SK-N-SH (cell line): ENCODE results near the gene PKD1. TPM values are rescaled to one million over a fixed set of nuclear protein-coding genes. Genes with fewer than 3 reads are reported as not detected.
"Not testable (repeated sequence)": the region's sequence is repeated elsewhere in the genome, so short reads cannot be mapped to it uniquely, and the experiment has no call there.

Experiments used
- CTCF ChIA-PET: fragments of 300-600, 350-600 bp; formaldehyde crosslinking; extraction: SDS; loops from one replicate; lab custom pipeline; 2021; lab: Yijun Ruan, JAX
- POLR2A ChIA-PET: fragments of 350-600 bp; sonication (Branson Sonifier 250); formaldehyde crosslinking; extraction: SDS; loops from one replicate; lab custom pipeline; 2020; ENCODE audit warnings: antibody characterized with exemption, inconsistent platforms; lab: Yijun Ruan, JAX
- DNase-seq: peaks from one replicate; pipeline ENCODE4 v3.0.0; 2012
- H2AFZ ChIP-seq: fragments of 200-600 bp; sonication (generic); 2 replicates; pipeline ENCODE4 v1.8.1; 2016; ENCODE audit warnings: antibody characterized with exemption, mild to moderate bottlenecking, low read depth
- H3F3A ChIP-seq: fragments of 200-600 bp; sonication (generic); replicated peaks from 2 replicates; pipeline ENCODE3; 2016; ENCODE audit warnings: antibody characterized with exemption, mild to moderate bottlenecking; ENCODE audit not compliant: insufficient read depth
- H3K27ac ChIP-seq, 2 experiments: fragments of 200-500 bp in 1 of 2; fragments of 200-600 bp in 1 of 2; sonication (Bioruptor generic) in 1 of 2; sonication (generic), shearing (Covaris generic) in 1 of 2; 2 replicates each; pipeline versions ENCODE4 v1.5.1 to v1.6.1; 2014 to 2016; ENCODE audit warnings: low read depth in 2 of 2, inconsistent platforms in 1 of 2, low read length in 1 of 2, mild to moderate bottlenecking in 1 of 2, mixed read lengths in 1 of 2
- H3K27me3 ChIP-seq: fragments of 200-600 bp; sonication (generic), shearing (Covaris generic); 2 replicates; pipeline ENCODE4 v1.6.1; 2016; ENCODE audit warnings: mixed run types; ENCODE audit not compliant: insufficient read depth
- H3K36me3 ChIP-seq, 2 experiments: fragments of 200-500 bp in 1 of 2; fragments of 200-600 bp in 1 of 2; sonication (Bioruptor generic) in 1 of 2; sonication (generic) in 1 of 2; replicated peaks in 1 of 2; 2 replicates each; pipeline versions ENCODE3 to v1.5.1; 2014 to 2016; ENCODE audit warnings: low read length in 1 of 2, mild to moderate bottlenecking in 1 of 2; ENCODE audit not compliant: insufficient read depth in 2 of 2, control insufficient read depth in 1 of 2
- H3K4me1 ChIP-seq, 2 experiments: fragments of 200-500 bp in 1 of 2; fragments of 200-600 bp in 1 of 2; sonication (Bioruptor generic) in 1 of 2; sonication (generic), shearing (Covaris generic) in 1 of 2; 2 replicates each; pipeline versions ENCODE4 v1.5.1 to v1.6.1; 2014 to 2016; ENCODE audit warnings: low read depth in 1 of 2, low read length in 1 of 2, mixed run types in 1 of 2; ENCODE audit not compliant: insufficient read depth in 2 of 2, control insufficient read depth in 1 of 2
- H3K4me2 ChIP-seq: fragments of 200-600 bp; sonication (generic), shearing (Covaris generic); 2 replicates; pipeline ENCODE4 v1.6.1; 2017; ENCODE audit warnings: mixed run types
- H3K4me3 ChIP-seq, 2 experiments: fragments of 200-500 bp in 1 of 2; fragments of 200-600 bp in 1 of 2; sonication (Bioruptor generic) in 1 of 2; sonication (generic), shearing (Covaris generic) in 1 of 2; 2 replicates each; pipeline versions ENCODE4 v1.5.1 to v1.8.1; 2014 to 2016; ENCODE audit warnings: low read depth in 2 of 2, inconsistent platforms in 1 of 2, low read length in 1 of 2, mild to moderate bottlenecking in 1 of 2, mixed read lengths in 1 of 2, moderate library complexity in 1 of 2
- H3K79me2 ChIP-seq: fragments of 200-600 bp; sonication (generic); 2 replicates; pipeline ENCODE4 v1.8.1; 2017; ENCODE audit warnings: mild to moderate bottlenecking; ENCODE audit not compliant: insufficient read depth
- H3K9ac ChIP-seq: fragments of 200-600 bp; sonication (generic); 2 replicates; pipeline ENCODE4 v1.6.1; 2017; ENCODE audit warnings: mixed run types
- H3K9me2 ChIP-seq: fragments of 200-600 bp; sonication (generic); 2 replicates; pipeline ENCODE4 v1.6.1; 2017; ENCODE audit warnings: mixed run types
- H3K9me3 ChIP-seq: fragments of 200-600 bp; sonication (generic); 2 replicates; pipeline ENCODE4 v1.6.1; 2017; ENCODE audit warnings: mixed run types, mild to moderate bottlenecking, moderate library complexity
- H4K20me1 ChIP-seq: fragments of 200-600 bp; sonication (generic); 2 replicates; pipeline ENCODE4 v1.6.1; 2017; ENCODE audit warnings: mild to moderate bottlenecking, mixed run types; ENCODE audit not compliant: insufficient read depth
- WGBS: methylation state at CpG from one replicate; pipeline ENCODE4 v1.1.6; 2017; ENCODE audit warnings: low lambda C conversion rate; 5-methylcytosine and 5-hydroxymethylcytosine counted together
- polyA plus RNA-seq, 3 experiments: library from polyadenylated mRNA; depleted of rRNA; stranded (reverse); fragments of >200 nt; gene quantifications; 2 replicates each; pipeline ENCODE4 v1.2.3, GENCODE V29; 2012

PKD1 gene
- polyA plus RNA-seq, 1 of the 3 experiments (the other 2 are of a cell fraction): 47.4 TPM

GRCh38 chr16:2112539-2113106, 23.1 kb downstream of the PKD1 start:
- POLR2A ChIA-PET, CTCF ChIA-PET, H3K9ac ChIP-seq, DNase-seq, H4K20me1 ChIP-seq, H2AFZ ChIP-seq, H3K4me1 ChIP-seq, H3K4me2 ChIP-seq, H3K27ac ChIP-seq, H3K9me2 ChIP-seq, H3K4me3 ChIP-seq, H3K9me3 ChIP-seq, H3F3A ChIP-seq, H3K79me2 ChIP-seq, H3K27me3 ChIP-seq: not testable (repeated sequence)
- 85% methylated on average over 6 of the region's 30 CpGs for WGBS
- H3K36me3 ChIP-seq: peaks cover 0 to 30% of the 10 kb centered on the region in 2 experiments

GRCh38 chr16:2111412-2112335, 24.0 kb downstream of the PKD1 start:
- POLR2A ChIA-PET, H4K20me1 ChIP-seq, H2AFZ ChIP-seq, H3K27ac ChIP-seq, H3K4me2 ChIP-seq, H3K79me2 ChIP-seq, H3K4me1 ChIP-seq, H3K9me3 ChIP-seq, DNase-seq, H3K9ac ChIP-seq, H3K9me2 ChIP-seq, H3F3A ChIP-seq, H3K4me3 ChIP-seq, CTCF ChIA-PET, H3K27me3 ChIP-seq: not testable (repeated sequence)
- WGBS: 86% methylated on average over 8 of the region's 65 CpGs
- peaks cover 0 to 30% of the 10 kb centered on the region in 2 experiments for H3K36me3 ChIP-seq

GRCh38 chr16:2111009-2111353, 24.7 kb downstream of the PKD1 start:
- H3K27me3 ChIP-seq, H4K20me1 ChIP-seq, H3K9ac ChIP-seq, POLR2A ChIA-PET, H3K27ac ChIP-seq, H2AFZ ChIP-seq, CTCF ChIA-PET, H3K4me3 ChIP-seq, H3K9me2 ChIP-seq, H3K4me1 ChIP-seq, DNase-seq, H3F3A ChIP-seq, H3K79me2 ChIP-seq, H3K4me2 ChIP-seq, H3K9me3 ChIP-seq: not testable (repeated sequence)
- 98% methylated on average over 16 of the region's 36 CpGs for WGBS
- H3K36me3 ChIP-seq: peaks cover 0 to 30% of the 10 kb centered on the region in 2 experiments

DNA sequence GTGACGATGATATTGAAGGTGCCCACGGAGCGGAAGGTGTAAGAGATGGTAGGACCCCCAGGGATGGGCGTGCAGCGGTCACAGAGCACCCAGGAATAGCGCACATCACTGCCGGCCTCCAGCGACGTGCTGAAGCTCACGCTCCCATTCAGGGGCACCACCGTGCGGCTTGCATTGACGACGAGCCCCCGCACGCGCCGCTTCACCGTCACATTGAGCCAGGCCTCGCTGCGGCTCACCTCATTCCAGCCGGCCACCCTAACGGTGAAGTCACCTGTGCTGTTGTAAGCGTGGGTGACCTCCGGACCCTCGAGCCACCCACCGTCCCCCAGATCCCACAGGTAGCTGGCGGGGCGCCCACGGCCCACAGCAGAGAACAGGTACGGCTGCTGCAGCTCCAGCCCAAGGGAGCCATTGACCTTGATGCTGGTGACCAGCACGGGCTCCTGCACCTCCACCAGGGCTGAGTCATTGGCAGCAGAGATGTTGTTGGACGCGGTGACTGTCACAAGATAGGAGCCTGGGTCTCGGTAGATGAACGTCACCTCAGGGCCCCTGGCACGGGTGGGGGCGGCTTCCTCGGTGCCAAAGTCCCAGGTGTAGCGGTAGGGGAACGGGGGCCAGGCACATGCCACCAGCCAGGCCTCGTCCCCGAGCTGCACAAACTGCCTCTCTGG, 25.2 kb downstream of the PKD1 start:
- H3K9me2 ChIP-seq, H3K27me3 ChIP-seq, CTCF ChIA-PET, H3K4me2 ChIP-seq, H3K4me1 ChIP-seq, POLR2A ChIA-PET, H4K20me1 ChIP-seq, H3K4me3 ChIP-seq, H2AFZ ChIP-seq, H3K9me3 ChIP-seq, DNase-seq, H3K79me2 ChIP-seq, H3K27ac ChIP-seq, H3K9ac ChIP-seq, H3F3A ChIP-seq: not testable (repeated sequence)
- WGBS: over 99% methylated on average over 17 of the region's 43 CpGs
- H3K36me3 ChIP-seq: peaks cover 0 to 30% of the 10 kb centered on the region in 2 experiments

- H3K9me3 ChIP-seq, H3K27ac ChIP-seq, H3K27me3 ChIP-seq, H3K4me1 ChIP-seq, H3K9ac ChIP-seq, POLR2A ChIA-PET, H3K4me3 ChIP-seq, H3K4me2 ChIP-seq, H2AFZ ChIP-seq, H3K9me2 ChIP-seq, DNase-seq, H3K79me2 ChIP-seq, CTCF ChIA-PET, H4K20me1 ChIP-seq, H3F3A ChIP-seq: not testable (repeated sequence)
- H3K36me3 ChIP-seq: peaks cover 0 to 30% of the 10 kb centered on the region in 2 experiments
- WGBS: no CpG with 5 or more reads among the region's 23 CpGs
Observed at GRCh38 chr16:2109872-2110271, 25.8 kb downstream of the PKD1 start.

GRCh38 chr16:2109271-2109580, 26.5 kb downstream of the PKD1 start:
- H3K4me1 ChIP-seq, DNase-seq, H3F3A ChIP-seq, H3K9ac ChIP-seq, CTCF ChIA-PET, H3K4me3 ChIP-seq, H3K27ac ChIP-seq, H3K79me2 ChIP-seq, H4K20me1 ChIP-seq, H3K4me2 ChIP-seq, H3K9me3 ChIP-seq, H2AFZ ChIP-seq, H3K27me3 ChIP-seq, H3K9me2 ChIP-seq, POLR2A ChIA-PET: not testable (repeated sequence)
- 95% methylated on average over 7 of the region's 25 CpGs for WGBS
- H3K36me3 ChIP-seq: peaks cover 0 to 29% of the 10 kb centered on the region in 2 experiments
